HG03575 (cell line): Measurements from ENCODE around the gene BTBD10.

Source experiments
- ATAC-seq: cut with Tn5 transposase; IDR thresholded peaks from one replicate; pipeline ENCODE4 v1.9.1; 2021; ENCODE audit not compliant: unreplicated experiment, insufficient number of reproducible peaks, low FRiP score; ENCODE audit errors: extremely low read depth

BTBD10 gene

DNA sequence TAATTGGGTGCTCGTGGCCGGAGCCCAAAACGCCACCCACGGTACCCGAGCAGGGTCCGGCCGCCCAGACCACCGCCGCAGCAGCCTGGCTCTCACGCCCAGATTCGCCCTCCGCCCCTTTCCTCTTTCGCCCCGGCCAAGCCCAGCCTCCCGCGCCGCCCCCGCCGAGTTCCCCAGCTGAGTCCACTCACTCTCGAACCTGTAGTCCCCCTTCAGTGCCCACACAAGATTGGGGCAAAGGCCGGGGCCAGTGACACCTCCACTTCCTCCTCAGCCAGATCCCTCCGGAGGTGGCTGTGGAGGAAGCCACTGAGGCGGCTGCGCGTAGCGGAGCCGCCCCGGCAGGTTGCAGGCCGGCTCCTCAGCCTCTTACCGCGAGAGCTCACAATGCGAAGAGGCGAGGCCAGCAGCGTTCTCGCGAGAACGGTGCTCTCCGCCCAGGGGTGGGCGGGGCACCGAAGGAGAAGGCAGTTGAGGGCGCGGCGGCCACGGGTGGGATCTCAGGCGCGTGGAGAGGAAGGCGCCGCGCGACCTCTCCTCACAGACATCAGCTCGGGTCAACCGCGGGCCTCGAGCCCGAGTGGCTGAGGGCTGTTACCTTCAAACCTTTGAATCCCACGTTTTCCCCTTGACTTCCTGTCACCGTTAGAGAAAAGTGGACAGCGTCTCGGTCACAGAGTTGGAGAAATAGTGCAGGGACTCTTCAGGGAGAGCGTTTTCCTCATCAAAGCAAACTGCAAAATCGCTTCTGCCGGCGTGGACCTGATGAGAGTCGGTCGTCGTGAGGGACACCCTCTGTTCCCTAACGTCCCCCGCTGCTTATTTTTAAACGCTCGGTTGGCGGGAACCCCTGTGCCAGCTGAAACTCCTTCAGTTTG lies at the start of gene BTBD10:
Gene BTBD10, minus strand, starts transcription at position 322 of the 878 bp plus-strand sequence. CDS start 18,098 bp downstream, outside the sequence.
- ATAC-seq: peak; percentile 72

GRCh38 chr11:13503393-13503792 lies 40.4 kb upstream of the BTBD10 start:
- ATAC-seq: no peak

- no peak for ATAC-seq
Measured at GRCh38 chr11:13502492-13502891, 39.5 kb upstream of the BTBD10 start.

- no peak for ATAC-seq
Measured at GRCh38 chr11:13495929-13496328, 32.9 kb upstream of the BTBD10 start, which contains the start of gene PTH. Gene PTH (minus strand): TSS chr11:13495997. CDS start chr11:13492855, 3,142 bp downstream.

GRCh38 chr11:13494051-13494450 lies 31.0 kb upstream of the BTBD10 start:
- ATAC-seq: no peak

DNA sequence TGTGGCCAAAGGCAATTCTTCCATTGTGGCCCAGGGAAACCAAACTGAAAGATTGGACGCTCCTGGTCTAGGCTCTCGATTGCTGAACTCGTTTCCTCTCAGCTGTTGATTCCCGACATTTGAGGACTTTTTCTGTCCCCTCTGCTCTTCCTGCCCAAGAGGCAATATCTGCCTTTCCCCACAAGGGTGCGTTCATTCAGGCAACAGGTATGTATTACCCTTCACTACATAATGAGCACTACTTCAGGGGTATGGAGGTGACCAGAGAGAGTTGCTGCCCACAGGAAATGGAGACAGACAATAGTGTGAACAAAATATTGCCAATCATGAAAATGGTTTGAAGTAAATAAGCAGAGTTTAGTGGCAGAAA lies 24.6 kb upstream of the BTBD10 start:
- ATAC-seq: no peak

- no peak for ATAC-seq
Measured at GRCh38 chr11:13486926-13487660, 24.1 kb upstream of the BTBD10 start.

- no peak for ATAC-seq
Measured at GRCh38 chr11:13480198-13480597, 17.2 kb upstream of the BTBD10 start.

GRCh38 chr11:13479688-13480087 lies 16.7 kb upstream of the BTBD10 start:
- ATAC-seq: no peak

- no peak for ATAC-seq
Measured at GRCh38 chr11:13475091-13475490, 12.1 kb upstream of the BTBD10 start.

DNA sequence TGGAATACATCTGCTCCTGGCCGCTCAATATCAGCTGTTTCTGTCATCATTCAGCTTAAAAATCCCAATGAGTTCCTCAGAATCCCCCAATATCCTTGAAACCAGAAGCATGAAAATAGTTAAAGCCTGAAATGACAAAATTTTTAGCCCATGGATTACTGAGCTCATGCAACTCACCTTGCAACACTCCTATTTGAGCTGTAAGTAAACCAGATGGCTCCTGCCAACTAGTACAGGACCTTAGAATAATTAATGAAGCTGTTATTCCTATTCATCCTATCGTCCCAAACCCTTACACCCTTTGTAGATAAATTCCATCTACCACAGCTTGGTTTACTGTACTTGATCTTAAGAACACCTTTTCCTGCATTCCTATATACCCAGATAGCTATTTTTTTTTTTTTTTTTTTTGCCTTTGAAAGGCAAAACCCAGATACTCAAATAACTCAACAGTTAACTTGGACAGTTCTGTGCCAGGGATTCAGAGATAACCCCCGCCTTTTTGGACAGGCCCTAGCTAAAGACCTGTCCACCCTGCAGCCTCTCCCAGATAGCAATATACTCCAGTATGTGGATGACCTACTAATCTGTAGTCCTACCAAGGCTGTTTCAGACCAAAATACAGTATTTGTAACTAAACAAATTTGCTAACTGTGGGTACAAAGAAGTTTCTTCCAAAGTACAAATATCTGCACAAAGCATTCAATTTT lies 10.1 kb upstream of the BTBD10 start:
- no peak for ATAC-seq

DNA sequence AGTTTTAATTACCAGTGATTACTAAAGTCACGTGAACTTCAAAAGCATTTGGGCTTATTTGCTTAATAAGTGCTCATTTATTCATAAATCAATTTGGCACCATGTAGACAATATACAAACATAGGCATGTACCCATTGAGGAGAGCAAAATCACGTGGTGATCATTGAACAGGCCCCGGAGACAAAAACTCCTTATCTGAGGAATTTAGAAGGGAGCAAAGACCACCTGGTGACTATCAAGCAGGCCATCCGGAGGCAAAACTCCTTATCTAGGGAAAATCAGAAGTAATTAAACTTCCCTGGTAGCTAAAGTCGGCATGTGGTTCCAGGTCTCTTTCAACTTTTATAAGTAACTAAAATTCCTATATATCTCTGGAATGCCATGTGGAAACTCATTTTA lies 5.7 kb upstream of the BTBD10 start:
- no peak for ATAC-seq

DNA sequence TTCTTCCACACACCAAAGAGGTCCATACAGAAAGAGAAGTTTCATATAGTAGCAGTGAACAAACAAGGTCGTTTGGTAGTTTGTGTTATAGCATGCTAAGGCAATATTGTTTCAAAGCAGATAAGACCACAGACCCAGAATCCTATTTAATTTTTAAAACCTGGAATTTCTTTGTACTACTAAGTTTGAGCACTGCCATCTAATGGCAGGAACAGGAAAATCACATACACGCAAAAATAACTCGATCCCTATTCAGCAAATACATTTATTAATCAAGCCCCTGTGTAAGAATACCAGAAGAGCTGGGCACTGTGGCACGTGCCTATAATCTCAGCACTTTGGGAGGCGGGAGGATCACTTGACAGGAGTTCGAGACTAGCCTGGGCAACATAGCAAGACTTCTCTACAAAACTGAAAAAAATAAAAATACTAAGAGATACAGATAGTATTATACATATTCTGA lies 2.9 kb upstream of the BTBD10 start:
- no peak for ATAC-seq

GRCh38 chr11:13463779-13464290 lies 813 bp upstream of the BTBD10 start:
- no peak for ATAC-seq

- ATAC-seq: peak; percentile 27
Measured at GRCh38 chr11:13462311-13462900, 616 bp downstream of the BTBD10 start.

DNA sequence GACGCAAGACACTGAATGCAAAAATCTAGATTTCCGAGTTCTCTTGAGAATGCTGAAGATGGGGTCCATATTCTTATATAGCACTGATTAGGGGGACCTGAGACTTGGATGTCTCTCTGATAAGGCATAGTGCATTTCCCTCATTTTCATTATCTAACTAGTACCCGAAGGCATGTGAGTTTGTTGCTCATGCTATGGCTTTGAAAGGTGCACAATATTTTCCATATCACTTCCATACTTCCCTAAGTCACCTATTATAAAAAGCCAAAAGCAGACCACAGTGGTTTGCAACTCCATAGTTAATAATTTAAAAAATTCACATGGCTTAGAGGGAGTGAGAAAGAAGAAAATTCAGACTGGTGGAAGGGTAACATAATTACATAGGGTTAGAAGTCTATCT lies 1.7 kb downstream of the BTBD10 start:
- no peak for ATAC-seq

- no peak for ATAC-seq
Measured at GRCh38 chr11:13450832-13451397, 12.1 kb downstream of the BTBD10 start.

DNA sequence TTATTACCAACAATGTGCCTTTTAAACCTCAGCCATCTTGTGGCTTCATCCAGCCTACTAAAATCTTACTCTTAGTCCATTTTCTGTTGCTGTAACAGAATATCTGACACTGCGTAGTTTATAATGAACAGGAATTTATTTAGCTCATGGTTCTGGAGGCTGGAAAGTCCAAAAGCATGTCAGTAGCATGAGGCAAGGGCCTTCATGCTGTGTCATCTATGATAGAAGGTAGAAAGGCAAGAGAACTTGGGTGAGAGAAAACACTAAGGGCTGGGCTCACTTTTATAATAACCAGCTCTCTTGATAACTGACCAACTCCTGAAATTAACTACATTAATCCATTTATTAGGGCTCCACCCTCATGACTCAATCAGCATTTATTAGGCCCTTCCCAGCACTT lies 13.5 kb downstream of the BTBD10 start:
- no peak for ATAC-seq

GRCh38 chr11:13448876-13449275 lies 14.1 kb downstream of the BTBD10 start:
- ATAC-seq: no peak
